Mesenchymal stem cell (in vitro differentiated cells and primary cell): ENCODE results near the gene GULP1.
A peak's percentile ranks its signal among the peaks of the same experiment; 100 is the strongest.

Experiments used
- DNase-seq: peaks from one replicate; pipeline ENCODE4 v3.0.0-alpha.2; 2013
- H2AFZ ChIP-seq: one replicate; pipeline ENCODE4 v1.6.1; 2013; ENCODE audit warnings: low read depth, mild to moderate bottlenecking, control low read depth, inconsistent platforms, low read length, moderate library complexity
- H2AK5ac ChIP-seq: 2 replicates; pipeline ENCODE4 v1.6.1; 2013; ENCODE audit warnings: low read length, moderate library complexity, mild to moderate bottlenecking, inconsistent platforms; ENCODE audit not compliant: severe bottlenecking
- H2BK120ac ChIP-seq: one replicate; pipeline ENCODE4 v1.6.1; 2013; ENCODE audit warnings: low read depth, mild to moderate bottlenecking, inconsistent platforms, low read length, moderate library complexity
- H2BK12ac ChIP-seq, 2 experiments: one replicate each; pipeline ENCODE4 v1.6.1; 2013; ENCODE audit warnings: inconsistent platforms in 2 of 2, low read length in 2 of 2, mild to moderate bottlenecking in 2 of 2, moderate library complexity in 2 of 2, control low read depth in 1 of 2
- H2BK15ac ChIP-seq: one replicate; pipeline ENCODE4 v1.6.1; 2013; ENCODE audit warnings: mild to moderate bottlenecking, low read depth, inconsistent platforms; ENCODE audit not compliant: poor library complexity, severe bottlenecking
- H2BK5ac ChIP-seq: 2 replicates; pipeline ENCODE4 v1.6.1; 2013; ENCODE audit warnings: low read depth, mild to moderate bottlenecking, low read length, control low read depth, inconsistent platforms; ENCODE audit not compliant: poor library complexity, severe bottlenecking
- H3K14ac ChIP-seq, 2 experiments: one replicate each; pipeline ENCODE4 v1.6.1; 2013; ENCODE audit warnings: inconsistent platforms in 2 of 2, low read length in 2 of 2, control low read depth in 1 of 2, mild to moderate bottlenecking in 1 of 2, moderate library complexity in 1 of 2
- H3K18ac ChIP-seq, 2 experiments: one replicate each; pipeline ENCODE4 v1.6.1; 2013; ENCODE audit warnings: inconsistent platforms in 2 of 2, low read length in 2 of 2, control low read depth in 1 of 2, low read depth in 1 of 2, mild to moderate bottlenecking in 1 of 2
- H3K23ac ChIP-seq, 2 experiments: one replicate each; pipeline ENCODE4 v1.6.1; 2013; ENCODE audit warnings: inconsistent platforms in 2 of 2, low read length in 2 of 2, mild to moderate bottlenecking in 2 of 2, moderate library complexity in 2 of 2, control low read depth in 1 of 2
- H3K27ac ChIP-seq: 2 replicates; pipeline ENCODE4 v1.5.1; 2013; ENCODE audit warnings: mild to moderate bottlenecking, moderate library complexity, low read length, control low read depth, inconsistent platforms; ENCODE audit not compliant: poor library complexity, severe bottlenecking
- H3K27me3 ChIP-seq, 2 experiments: 2 replicates each; pipeline versions ENCODE4 v1.6.1 to v1.7.0; 2013; ENCODE audit warnings: low read length in 2 of 2, mild to moderate bottlenecking in 2 of 2, moderate library complexity in 2 of 2, control low read depth in 1 of 2, inconsistent platforms in 1 of 2; ENCODE audit not compliant: control insufficient read depth in 1 of 2, insufficient read depth in 1 of 2
- H3K36me3 ChIP-seq, 2 experiments: 2 replicates each; pipeline versions ENCODE4 v1.6.1 to v1.7.0; 2013; ENCODE audit warnings: low read length in 2 of 2, control low read depth in 1 of 2, inconsistent platforms in 1 of 2, low read depth in 1 of 2, mild to moderate bottlenecking in 1 of 2; ENCODE audit not compliant: insufficient read depth in 2 of 2, control insufficient read depth in 1 of 2
- H3K4ac ChIP-seq, 2 experiments: one replicate each; pipeline ENCODE4 v1.6.1; 2013; ENCODE audit warnings: inconsistent platforms in 2 of 2, low read length in 2 of 2, mild to moderate bottlenecking in 2 of 2, moderate library complexity in 2 of 2, control low read depth in 1 of 2, low read depth in 1 of 2
- H3K4me1 ChIP-seq: 2 replicates; pipeline ENCODE4 v1.6.1; 2013; ENCODE audit warnings: low read depth, low read length, control low read depth; ENCODE audit not compliant: control insufficient read depth, insufficient read depth
- H3K4me2 ChIP-seq: 2 replicates; pipeline ENCODE4 v1.6.1; 2013; ENCODE audit warnings: low read length, mild to moderate bottlenecking, inconsistent platforms; ENCODE audit not compliant: poor library complexity, severe bottlenecking
- H3K4me3 ChIP-seq, 2 experiments: 2 replicates each; pipeline versions ENCODE4 v1.5.1 to v1.7.0; 2013; ENCODE audit warnings: low read length in 2 of 2, mild to moderate bottlenecking in 2 of 2, control low read depth in 1 of 2, low read depth in 1 of 2; ENCODE audit not compliant: insufficient read depth in 1 of 2
- H3K79me1 ChIP-seq: replicated peaks from 2 replicates; pipeline ENCODE4 v1.6.1; 2013; ENCODE audit warnings: mild to moderate bottlenecking, control low read depth, low read length, inconsistent platforms; ENCODE audit not compliant: poor library complexity, severe bottlenecking
- H3K9ac ChIP-seq: 2 replicates; pipeline ENCODE4 v1.7.0; 2013; ENCODE audit warnings: mild to moderate bottlenecking, low read length, moderate library complexity
- H3K9me3 ChIP-seq: 2 replicates; pipeline ENCODE4 v1.7.0; 2013; ENCODE audit warnings: mild to moderate bottlenecking, low read length; ENCODE audit not compliant: control insufficient read depth
- H4K8ac ChIP-seq: one replicate; pipeline ENCODE4 v1.6.1; 2013; ENCODE audit warnings: inconsistent platforms, mild to moderate bottlenecking, low read length, moderate library complexity
- H4K91ac ChIP-seq: one replicate; pipeline ENCODE4 v1.6.1; 2013; ENCODE audit warnings: mild to moderate bottlenecking, low read length, inconsistent platforms
- WGBS: methylation state at CpG from one replicate; pipeline ENCODE4 v1.1.7; 2013; ENCODE audit warnings: mixed read lengths; 5-methylcytosine and 5-hydroxymethylcytosine counted together

The GULP1 gene

DNA sequence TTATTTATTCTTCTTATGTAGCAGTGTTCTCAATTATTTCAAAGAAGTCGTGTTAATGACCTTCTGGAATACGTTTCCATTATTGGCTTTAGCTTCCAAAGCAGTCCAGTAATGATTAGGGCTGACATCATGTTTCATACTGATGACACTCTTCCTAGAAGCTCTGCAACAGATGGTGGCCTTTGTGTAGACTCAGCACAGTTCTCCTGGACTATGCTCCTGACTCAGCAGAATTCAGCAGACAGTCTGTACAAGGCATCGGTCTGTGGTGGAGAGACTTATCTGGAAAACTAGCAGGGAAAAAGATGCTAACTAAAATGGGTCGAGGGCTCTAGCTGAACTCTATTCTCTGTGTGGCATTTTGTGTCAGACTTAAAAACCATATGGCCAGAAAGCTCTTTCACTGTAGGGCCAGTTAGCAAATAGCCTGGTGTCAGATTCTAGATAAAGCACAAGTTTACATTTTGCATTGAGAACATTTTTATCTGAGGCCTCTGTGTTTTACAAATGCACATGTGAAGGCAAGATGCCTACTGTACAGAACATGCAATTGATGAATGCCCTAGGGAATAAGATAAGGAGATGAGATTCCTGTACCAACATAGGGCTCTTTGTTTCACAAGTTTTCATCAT lies 35.1 kb downstream of the GULP1 start:
- peaks cover 13% of the 10 kb centered on the region for H3K79me1 ChIP-seq
- H3K14ac ChIP-seq: no peak overlapping the region
- no peak overlapping the region for H2BK120ac ChIP-seq
- H3K4me2 ChIP-seq: no peak overlapping the region
- no peaks in the 10 kb centered on the region for H3K27me3 ChIP-seq
- no peak overlapping the region for H2BK5ac ChIP-seq
- H2AFZ ChIP-seq: no peak overlapping the region
- H4K91ac ChIP-seq: no peak overlapping the region
- no peak overlapping the region for H3K4me3 ChIP-seq
- H2AK5ac ChIP-seq: no peak overlapping the region
- no peaks in the 10 kb centered on the region for H3K4me1 ChIP-seq
- H2BK15ac ChIP-seq: no peak overlapping the region
- H2BK12ac ChIP-seq: peak overlapping the region in 1 of 2 experiments; percentile 54
- H3K4ac ChIP-seq: peak overlapping the region in 1 of 2 experiments; percentile 26
- no peak overlapping the region for H3K27ac ChIP-seq
- H4K8ac ChIP-seq: no peak overlapping the region
- WGBS: 51% methylated on average over 4 of the region's 4 CpGs
- no peaks in the 10 kb centered on the region for H3K36me3 ChIP-seq
- no peak overlapping the region for H3K9ac ChIP-seq
- H3K9me3 ChIP-seq: no peaks in the 10 kb centered on the region
- H3K23ac ChIP-seq: no peak overlapping the region
- H3K18ac ChIP-seq: no peak overlapping the region
- DNase-seq: peak; percentile 87

DNA sequence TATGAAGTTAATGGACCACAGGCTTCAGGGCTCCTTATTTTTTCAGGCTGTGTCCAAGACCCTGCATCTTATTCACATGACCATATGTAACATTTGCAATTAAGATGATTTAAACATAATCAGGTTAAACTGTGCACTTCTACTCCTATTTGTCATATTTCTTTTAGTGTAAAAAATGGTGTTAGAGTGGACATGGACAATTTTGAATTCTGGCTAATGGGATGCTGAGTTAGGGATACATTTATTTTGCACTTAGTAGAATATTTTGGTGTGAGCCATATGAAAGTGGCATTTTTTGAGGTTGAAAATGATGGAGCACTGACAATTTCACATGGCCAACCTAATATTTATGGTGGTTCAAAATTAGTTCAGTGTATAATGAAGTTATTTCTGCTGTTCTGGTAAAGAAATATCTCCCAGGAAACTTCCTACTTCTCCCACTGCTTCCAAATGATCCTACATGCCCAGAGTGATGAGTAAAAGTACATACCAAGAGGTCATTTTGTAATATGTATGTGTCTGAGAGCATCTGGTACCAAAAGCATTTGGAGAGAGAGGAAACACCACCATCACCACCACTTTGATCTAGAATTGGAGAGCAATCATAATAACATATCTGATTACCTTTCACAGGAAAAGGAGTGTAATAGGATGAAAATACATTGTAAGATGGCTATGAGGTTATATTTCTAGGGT lies 36.0 kb downstream of the GULP1 start:
- H4K91ac ChIP-seq: no peak overlapping the region
- H2BK120ac ChIP-seq: no peak overlapping the region
- H3K4me1 ChIP-seq: no peaks in the 10 kb centered on the region
- peaks cover 13% of the 10 kb centered on the region for H3K79me1 ChIP-seq
- H3K9me3 ChIP-seq: no peaks in the 10 kb centered on the region
- H3K27ac ChIP-seq: no peak overlapping the region
- no peak overlapping the region for H2BK15ac ChIP-seq
- no peak overlapping the region for H3K23ac ChIP-seq
- no peak overlapping the region for H2BK5ac ChIP-seq
- H2BK12ac ChIP-seq: no peak overlapping the region
- no peak overlapping the region for H3K9ac ChIP-seq
- H3K18ac ChIP-seq: peak overlapping the region in 1 of 2 experiments; percentile 33
- no peak overlapping the region for H3K4me3 ChIP-seq
- H3K36me3 ChIP-seq: no peaks in the 10 kb centered on the region
- no peak overlapping the region for H3K4me2 ChIP-seq
- H3K4ac ChIP-seq: no peak overlapping the region
- no peak for DNase-seq
- H4K8ac ChIP-seq: no peak overlapping the region
- no peak overlapping the region for H2AFZ ChIP-seq
- no peak overlapping the region for H2AK5ac ChIP-seq
- no peak overlapping the region for H3K14ac ChIP-seq
- H3K27me3 ChIP-seq: no peaks in the 10 kb centered on the region

DNA sequence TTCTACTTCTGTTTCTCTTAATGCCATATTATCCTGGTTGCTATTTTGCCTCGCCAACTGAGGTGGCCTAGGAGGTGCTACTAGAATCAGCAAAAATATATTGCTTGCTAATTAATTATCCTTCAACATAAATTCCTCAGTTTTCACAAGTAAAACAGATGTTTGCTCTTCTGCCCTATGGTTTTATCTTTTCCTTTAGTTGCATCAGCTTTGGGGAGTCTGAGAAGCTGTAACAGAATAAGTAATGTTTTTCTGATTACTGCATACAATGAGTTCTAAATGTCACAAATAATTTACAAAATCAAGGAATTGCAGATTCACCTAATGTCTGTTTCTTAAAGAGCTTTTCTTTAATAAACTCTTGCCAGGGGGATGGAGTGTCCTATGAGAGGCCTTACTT lies 36.7 kb downstream of the GULP1 start:
- Histone ChIP-seq H4K91ac (no peak overlapping the region), H3K9ac (no peak overlapping the region), H3K18ac (no peak overlapping the region), H3K4me1 (no peaks in the 10 kb centered on the region), H3K27me3 (no peaks in the 10 kb centered on the region), H3K4me2 (no peak overlapping the region), H2BK5ac (no peak overlapping the region), H2BK15ac (no peak overlapping the region), H3K4ac (no peak overlapping the region), H3K4me3 (no peak overlapping the region), H3K23ac (no peak overlapping the region), H3K27ac (no peak overlapping the region), H2AK5ac (no peak overlapping the region), H2BK120ac (no peak overlapping the region), H3K14ac (no peak overlapping the region), H4K8ac (no peak overlapping the region), H3K9me3 (no peaks in the 10 kb centered on the region), H2BK12ac (no peak overlapping the region), H3K36me3 (no peaks in the 10 kb centered on the region), H3K79me1 (peaks cover 14% of the 10 kb centered on the region), H2AFZ (no peak overlapping the region)
- WGBS: 100% methylated on average over 1 of the region's 1 CpG
- DNase-seq: no peak

DNA sequence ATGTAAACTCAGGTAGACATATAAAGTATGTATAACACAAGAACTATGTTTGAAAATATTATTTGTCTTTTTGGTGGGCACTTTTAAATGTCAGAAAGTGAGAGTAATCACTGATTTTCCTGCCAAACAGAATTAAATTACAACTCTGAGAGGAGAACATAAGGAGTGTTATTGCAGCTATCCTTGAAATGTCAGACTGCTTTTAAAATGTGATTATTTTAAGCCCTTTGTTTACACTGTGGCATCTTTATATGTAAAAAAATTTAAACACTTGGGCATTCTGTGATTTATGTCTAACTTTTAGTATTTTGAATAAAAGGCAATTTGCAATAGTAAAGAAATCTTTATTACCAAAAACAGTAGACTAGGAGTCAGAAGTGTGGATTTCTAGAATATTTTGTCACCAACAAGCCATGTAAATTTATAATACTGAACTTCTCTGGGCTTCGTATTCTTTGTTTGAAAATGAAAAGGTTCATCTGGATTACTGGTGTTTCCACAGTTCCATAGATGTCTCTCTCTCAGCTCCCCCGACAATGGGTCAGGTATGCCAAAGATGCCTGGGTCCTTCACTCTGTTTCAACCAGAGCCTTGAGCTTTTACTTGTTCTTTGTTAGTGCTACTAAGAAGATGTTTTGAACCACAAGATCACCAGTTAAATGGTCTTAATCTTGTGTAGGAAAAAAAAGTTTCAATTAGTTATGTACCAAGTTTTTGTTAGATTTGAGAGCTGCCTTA lies 38.8 kb downstream of the GULP1 start:
- no peak overlapping the region for H3K14ac ChIP-seq
- no peaks in the 10 kb centered on the region for H3K9me3 ChIP-seq
- H3K36me3 ChIP-seq: no peaks in the 10 kb centered on the region
- no peak overlapping the region for H3K9ac ChIP-seq
- no peaks in the 10 kb centered on the region for H3K27me3 ChIP-seq
- no peak overlapping the region for H3K18ac ChIP-seq
- H2BK120ac ChIP-seq: no peak overlapping the region
- H2BK5ac ChIP-seq: no peak overlapping the region
- no peak overlapping the region for H4K91ac ChIP-seq
- WGBS: 93% methylated on average over 2 of the region's 2 CpGs
- no peak overlapping the region for H2AK5ac ChIP-seq
- no peak overlapping the region for H2BK15ac ChIP-seq
- no peak overlapping the region for H2BK12ac ChIP-seq
- no peak for DNase-seq
- no peak overlapping the region for H2AFZ ChIP-seq
- H3K27ac ChIP-seq: no peak overlapping the region
- no peak overlapping the region for H3K4me2 ChIP-seq
- no peak overlapping the region for H3K4me3 ChIP-seq
- H3K23ac ChIP-seq: no peak overlapping the region
- no peak overlapping the region for H4K8ac ChIP-seq
- H3K79me1 ChIP-seq: peaks cover 14% of the 10 kb centered on the region
- no peak overlapping the region for H3K4ac ChIP-seq
- no peaks in the 10 kb centered on the region for H3K4me1 ChIP-seq
